ENCODE data around the gene PLEKHM3.
A peak's percentile ranks its signal among the peaks of the same experiment; 100 is the strongest.

Gene PLEKHM3

DNA sequence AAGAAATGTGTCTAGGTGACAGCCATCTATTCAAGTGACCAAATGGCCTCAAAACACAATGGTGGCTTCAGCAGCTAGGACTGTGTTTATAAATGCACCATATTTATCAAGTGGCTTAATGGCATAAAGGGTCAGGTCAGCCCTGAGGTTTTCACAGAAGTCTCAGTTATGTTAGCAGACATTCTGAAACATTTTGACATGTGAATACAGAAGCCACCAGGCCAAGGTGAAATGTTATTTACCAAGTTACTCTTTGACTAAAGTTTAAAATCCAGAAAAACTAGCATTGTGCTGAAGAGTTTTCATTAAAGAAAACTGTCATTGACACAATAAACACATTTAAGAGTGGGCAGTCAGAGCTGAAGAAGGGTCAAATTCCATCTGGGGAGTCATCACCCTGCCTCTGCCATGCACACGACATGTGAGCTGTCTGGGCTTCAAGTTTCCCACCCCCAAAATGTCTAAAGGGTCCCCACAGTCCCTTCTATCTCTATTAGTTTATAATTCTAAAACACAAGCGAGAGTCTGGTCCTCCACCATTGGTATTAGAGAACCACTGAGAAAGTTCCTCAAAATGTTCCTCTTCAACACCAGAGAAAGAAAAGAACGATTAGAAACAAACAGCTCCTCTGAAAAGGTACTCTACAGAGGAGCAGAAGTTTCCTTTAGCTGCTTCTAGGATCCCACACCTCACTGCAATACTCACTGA, 178.1 kb downstream of the PLEKHM3 start:
- peak in 1 of 2 donors; percentile 48 for DNase-seq

DNA sequence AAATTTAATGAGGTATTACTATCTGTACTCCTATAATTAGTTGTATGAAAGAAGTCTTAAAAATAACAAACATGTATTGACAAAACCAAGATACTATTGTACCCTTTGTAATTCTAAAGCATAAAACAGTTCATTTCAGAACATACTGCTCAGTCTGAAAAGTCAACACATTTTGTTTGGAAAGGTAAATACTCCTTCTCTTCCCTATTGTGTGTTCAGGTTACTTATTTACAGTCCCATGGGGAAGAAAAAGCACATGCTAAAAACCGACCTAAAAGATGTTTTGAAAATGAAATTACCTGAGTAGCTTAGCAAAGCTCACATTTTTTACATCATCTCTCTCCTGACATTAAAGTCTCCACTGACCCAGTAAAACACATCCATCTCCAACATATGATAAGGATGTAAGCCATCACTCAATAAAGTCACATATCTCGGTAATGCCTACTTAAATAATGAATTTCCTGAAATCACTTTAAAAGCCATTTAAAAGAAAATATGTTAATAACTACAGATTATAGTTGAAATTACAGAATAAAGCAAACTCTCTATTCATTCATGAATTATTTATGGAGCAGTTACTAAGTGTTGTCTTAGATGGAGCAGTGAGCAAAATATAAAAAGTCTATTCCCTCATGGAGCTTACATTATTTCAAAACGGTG, 180.0 kb downstream of the PLEKHM3 start:
- no peak for DNase-seq

DNA sequence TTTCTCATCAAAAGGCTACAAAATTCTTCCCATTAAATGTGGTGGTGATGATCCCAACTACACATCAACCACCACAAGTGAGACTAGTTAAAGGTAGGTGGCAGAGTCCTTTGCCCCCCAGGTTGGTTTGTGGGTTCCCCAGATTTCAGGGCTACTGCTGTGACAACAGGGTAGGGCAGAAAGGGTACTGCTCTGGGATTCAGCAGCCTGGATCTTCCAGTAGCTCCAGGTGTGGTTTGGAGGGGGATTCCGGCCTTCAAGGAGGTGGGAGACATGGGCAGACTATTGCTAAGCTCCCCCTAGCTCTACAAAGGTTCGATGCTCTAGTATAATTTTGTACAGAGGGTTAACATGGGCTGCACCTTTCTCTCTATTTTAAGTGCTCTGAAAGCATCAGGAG, 180.7 kb downstream of the PLEKHM3 start:
- no peak for DNase-seq

DNA sequence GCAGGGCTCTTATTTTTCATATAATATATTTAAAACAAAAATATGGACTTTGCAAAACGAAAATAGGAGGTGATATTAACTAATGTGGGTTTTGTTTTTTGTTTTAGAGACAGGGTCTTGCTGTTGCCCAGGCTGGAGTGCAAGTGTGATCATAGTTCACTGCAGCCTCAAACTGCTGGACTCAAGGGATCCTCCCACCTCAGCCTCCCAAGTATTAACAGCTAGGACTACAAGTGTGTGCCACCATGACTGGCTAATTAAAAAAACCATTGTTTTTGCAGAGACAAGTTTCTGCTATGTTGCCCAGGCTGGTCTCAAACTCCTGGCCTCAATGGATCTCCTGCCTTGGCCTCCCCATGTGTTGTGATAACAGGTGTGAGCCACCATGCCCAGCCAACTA, 185.2 kb downstream of the PLEKHM3 start:
- DNase-seq: no peak

DNA sequence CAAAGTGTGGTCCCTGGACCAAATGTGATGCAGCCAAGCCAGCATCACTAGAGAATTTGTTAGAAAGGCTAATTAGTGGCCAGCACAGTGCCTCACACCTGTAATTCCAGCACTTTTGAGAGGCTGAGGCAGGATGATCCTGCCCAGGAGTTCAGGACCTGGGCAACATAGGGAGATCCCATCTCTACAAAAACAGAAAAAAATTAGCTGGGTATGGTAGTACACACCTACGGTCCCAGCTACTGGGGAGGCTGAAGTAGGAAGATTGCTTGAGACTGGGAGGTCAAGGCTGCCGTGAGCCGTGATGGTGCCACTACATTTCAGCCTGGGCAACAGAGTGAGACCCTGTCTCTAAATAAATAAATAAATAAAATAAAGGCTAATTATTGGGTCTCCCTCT, 185.8 kb downstream of the PLEKHM3 start:
- no peak for DNase-seq

DNA sequence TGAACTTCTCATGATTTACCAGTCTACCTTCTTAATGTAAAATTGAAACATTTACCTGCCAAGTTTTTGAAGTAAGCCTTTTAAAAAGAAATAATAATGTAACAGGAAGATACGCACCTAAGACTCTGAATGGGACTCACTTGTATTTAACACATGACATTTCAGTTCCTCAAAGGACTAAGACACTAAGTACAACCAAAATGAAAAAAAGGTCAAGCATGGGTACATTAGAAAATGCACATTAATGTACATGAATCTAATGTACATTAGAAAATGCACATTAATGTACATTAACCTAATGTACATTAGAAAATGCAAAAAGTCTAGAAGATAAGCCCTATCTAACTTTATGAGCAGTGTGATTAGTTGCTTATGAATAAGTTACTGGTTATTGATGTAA, 186.3 kb downstream of the PLEKHM3 start:
- DNase-seq: no peak

DNA sequence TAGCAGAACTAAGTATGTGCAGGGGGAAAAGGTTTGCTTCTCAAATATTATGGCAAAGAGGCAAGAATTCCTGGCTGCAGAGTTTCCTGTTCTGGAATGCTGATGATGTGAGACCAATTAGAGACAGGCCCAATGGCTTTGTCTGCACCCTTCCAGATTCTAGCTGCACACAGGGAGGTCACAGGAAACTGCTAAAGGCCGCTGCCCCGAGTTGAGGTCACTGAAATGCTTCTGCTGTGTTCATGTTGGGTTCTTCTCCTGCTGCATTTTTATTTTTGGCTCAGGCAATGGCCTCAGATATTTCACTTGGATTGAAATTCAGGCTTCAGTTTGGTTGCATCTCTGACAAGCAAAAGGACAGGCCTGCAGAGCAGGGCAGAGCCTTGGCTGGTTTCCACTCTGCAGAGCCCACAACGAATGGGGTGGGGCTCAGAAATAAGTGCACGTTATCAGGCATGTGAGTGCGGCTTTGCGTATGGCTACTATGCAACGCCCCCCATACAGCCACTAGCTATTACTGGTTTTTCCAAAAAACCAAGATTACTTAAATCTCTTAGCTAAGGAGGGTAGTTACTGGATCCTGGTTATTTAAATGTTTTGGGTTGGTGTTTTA, 188.7 kb downstream of the PLEKHM3 start:
- no peak for DNase-seq

DNA sequence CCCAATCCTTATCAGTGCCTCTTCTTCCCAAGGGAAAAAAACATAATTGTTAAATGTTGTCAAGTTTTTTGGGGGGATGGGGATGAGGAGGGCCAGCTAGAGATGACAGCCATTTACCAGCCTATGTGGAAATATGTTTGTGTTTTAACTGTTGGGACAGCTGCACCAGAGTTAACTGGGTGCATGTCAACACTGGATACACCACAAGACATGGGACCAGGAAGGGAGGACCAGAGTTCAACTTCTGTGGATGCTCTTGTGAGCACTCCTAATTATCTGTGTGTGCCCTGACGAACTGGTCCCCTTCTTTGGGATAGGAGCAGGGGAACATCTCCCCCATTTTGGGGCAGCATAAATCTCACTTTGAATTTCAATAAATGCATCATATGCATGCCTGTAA, 189.5 kb downstream of the PLEKHM3 start:
- DNase-seq: no peak

DNA sequence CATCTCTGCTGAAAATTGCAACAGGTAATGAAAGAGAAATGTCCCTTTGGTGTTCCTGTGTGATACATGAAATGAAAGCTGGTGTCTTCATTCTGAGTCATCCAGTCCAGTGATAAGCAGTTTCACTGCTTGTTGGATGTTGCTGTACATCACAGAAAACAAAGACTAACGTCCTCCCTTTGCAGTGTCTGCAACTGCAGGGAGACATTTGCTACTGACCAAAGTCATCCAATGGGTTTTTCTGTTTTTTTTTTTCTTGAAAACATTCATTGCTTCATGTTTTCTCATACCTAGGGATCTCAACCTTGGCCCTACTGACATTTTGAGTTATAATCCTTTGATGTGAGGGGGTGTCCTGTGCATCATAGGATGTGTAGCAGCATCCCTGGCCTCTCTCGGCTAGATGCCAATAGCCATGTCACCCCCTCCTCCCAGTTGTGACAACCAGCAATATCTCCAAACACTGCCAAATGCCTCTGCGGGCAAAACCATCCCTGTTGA, 192.0 kb downstream of the PLEKHM3 start:
- DNase-seq: no peak

DNA sequence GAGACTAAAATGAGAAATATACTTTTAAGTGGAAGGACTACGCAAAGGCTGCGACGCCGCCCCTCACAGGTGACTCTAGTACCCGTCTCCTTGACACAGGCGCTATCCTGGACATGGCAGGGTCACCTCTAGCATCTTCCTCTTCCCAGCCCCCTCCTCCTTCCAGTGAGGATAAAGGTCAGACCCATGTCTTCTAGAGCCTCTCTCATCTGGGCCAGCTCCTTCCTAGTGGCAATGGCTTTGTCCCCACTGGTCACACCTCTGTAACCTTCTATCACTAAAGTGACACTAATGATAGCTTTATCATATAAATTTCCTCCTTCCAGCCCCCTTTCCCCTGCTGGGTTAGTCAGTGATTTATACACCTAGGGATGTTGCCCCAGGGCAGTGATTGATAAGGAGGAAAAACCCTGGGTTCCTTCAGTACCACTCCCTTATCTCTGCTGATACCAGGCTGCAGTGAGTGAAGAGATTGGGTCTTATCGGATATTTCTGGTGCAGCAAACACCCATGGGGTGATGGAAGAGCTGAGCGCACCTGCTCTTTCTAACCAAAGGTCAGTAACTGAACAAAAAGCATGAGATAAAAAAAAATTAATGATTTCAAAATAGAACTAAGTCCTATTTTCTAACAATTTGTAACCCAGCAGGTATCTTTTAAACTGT, 193.6 kb downstream of the PLEKHM3 start:
- DNase-seq: no peak

DNA sequence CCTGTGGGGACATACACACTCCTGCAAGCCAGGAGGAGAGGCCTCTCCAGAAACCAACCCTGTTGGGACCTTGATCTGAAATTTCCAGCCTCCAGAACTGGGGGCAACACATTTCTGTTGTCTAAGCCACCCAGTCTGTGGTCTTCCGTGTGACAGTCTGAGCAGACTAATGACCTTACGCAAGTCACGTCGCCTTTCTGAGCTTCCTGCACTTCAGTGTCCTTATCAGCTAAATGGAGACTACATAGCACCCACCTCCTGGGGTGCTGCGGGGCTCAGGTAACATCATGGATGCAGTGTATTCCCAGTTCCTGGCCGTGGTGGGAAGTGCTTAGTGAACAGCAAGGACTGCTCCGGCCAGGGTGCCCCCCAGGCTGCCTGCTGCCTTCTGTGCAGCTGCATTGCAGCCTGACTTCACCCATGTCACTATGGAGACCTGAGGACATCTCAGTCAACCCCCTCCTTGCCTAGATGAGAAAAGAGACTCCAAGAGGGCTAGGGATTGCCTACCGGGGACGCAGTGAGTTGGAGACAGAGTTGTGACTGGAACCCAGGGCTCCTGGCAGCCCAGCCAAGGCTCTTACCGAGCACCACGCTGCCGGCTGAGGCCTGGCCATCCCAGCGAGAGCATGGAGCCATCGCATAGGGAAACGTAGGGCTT, 194.4 kb downstream of the PLEKHM3 start:
- no peak for DNase-seq

DNA sequence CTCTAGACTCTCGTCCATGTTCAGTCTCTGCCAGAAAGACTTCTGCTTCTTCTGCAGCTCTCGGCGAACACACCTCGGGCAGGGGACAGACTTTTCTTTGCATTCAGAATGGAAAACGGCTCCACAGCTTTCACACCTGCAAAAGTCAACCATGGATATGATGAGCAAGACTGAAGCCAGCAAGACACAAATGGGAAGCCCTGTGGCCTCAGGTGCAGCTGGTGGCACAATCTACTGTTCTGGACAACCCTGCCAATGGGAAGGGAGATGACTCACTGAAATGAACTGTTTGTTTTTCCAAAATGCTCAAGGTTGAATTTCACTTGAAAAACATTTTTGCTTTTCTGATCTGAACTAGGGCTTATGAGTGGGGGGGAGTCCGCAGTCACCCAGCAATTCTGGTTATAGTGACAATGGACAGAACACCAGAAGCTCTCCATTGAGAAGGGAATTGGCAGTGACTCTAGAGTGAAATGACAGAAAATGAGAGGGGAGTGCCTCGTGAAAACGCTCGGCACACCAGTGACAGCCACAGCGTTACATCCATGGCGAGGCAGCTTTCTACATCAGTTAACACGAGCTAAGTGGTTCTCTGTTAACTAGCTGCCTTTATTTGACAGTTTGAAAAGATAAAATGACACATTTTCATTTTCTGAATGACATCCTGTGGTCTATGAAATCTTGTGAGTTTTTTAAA, 196.8 kb downstream of the PLEKHM3 start:
- DNase-seq: no peak

DNA sequence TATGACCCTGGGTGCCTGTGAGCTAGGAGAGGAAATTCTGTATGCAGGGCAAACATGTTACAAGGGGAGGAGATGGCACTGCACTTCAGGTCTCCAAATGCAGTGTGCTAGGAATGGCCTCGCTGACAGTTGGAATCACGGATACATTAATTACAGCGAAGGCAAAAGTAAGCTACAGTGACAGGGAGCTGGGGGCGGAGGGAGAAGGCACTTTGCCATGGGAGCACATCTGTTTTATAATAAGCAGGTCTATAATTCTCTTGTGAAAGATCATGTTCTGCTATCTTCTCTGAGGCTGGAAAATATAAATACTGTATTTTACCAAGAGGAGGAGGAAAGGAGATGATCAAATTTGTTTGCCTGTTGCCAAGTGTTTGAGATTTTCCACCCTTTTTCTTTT, 199.3 kb downstream of the PLEKHM3 start:
- no peak for DNase-seq

DNA sequence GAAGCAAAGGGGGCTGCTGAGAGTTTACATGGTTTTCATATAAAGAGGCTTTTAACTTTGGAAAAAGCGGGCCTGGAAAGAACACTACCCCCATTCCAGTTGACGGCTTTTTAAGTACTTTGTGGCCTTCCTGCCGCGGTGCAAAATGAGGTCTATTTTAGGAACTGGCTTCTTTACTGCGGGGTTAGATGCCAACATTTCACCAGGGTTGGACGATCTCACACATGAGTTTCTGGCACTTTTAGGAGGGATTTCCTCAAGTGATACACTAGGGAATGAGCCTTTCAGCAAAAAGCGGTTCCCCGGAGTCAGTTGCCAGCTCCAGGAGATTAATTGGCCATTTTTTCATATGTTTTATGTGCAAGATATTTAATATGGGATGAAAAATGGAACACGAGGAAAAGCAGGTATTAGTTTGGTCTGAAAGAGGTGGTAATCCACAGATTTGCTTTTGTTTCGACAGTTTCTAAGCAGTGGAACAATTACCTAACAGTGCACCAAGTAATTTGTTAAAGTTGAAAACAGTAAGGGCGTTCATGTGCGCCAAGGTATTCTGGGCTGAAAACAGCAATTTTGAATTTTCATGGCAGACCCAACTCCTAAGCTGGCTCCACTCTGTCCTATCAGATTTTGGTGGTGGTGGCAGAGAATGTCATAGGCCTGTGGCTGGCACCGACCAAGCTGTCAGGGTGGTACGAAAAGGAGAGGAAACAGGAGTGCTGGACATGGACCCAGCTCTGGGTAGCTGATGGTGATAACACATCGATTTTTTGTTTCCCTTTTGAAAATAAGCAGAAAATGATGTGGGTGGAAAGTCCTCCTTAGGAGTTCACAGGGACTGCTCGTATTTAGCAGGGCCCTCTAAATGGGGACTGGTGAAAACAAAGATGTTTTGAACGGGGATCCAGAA, 200.0 kb downstream of the PLEKHM3 start:
- no peak for DNase-seq

DNA sequence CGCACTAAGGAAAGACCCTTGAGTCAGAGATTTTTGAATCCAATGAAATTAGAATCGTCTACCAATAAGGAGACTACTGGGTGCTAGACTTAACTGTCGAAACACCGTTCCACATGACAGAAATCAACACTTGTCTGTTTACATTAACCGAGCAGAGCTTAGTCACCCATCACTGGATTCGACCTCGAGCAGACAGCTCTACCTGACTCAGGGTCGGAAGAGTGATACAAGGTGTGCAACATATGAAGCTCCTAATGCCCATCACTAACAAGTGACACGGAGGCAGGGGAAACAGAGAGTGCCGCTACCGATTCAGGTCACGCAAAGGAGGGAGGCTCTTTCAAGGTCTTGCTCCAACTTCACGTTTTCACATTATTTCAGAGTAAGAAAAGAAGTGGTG, 201.5 kb downstream of the PLEKHM3 start:
- DNase-seq: no peak

DNA sequence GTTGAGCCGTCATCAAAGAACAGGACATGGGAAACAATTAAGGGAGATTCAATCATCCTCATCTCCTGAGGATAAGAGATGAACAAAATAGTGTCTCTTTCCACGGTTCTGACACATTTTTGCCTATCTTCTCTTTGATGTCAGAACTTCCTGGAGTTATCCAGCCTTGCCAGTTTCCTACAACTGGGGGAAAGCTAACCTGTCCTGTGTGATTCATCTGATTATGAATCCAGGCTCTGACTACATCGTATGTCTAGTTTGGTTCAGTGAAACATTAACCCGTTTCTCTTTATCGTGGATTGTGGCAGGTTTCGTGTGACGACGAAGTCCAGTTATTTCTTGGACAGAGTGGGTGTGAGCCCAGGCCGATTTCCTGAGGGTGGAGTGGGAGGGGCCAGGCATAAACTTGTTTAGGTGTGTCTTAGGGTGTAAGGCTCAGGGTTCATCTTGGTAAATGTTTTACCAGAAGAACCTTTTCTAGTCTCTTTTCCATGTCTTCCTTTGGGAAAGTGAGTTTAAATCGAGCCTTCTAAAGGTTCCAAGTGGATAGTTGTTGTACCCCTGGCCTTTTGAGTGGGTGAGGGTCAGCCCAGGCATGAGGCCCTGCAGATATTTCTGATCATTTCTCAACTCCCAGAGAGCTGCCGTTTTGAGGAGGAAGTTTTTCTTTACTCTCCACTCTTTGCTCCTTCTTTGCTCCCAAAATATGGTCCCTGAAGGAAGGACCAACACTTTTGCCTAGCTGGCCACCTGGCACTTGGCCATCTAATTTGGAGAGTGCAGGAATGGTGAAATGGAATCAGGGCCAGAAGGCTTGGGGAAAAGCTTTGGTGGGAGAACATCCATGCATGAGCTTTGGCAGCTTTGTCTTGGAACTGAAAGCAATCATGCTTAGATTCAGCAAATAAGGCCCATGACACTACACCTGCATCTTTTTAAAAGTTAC, 205.2 kb downstream of the PLEKHM3 start:
- DNase-seq: no peak

DNA sequence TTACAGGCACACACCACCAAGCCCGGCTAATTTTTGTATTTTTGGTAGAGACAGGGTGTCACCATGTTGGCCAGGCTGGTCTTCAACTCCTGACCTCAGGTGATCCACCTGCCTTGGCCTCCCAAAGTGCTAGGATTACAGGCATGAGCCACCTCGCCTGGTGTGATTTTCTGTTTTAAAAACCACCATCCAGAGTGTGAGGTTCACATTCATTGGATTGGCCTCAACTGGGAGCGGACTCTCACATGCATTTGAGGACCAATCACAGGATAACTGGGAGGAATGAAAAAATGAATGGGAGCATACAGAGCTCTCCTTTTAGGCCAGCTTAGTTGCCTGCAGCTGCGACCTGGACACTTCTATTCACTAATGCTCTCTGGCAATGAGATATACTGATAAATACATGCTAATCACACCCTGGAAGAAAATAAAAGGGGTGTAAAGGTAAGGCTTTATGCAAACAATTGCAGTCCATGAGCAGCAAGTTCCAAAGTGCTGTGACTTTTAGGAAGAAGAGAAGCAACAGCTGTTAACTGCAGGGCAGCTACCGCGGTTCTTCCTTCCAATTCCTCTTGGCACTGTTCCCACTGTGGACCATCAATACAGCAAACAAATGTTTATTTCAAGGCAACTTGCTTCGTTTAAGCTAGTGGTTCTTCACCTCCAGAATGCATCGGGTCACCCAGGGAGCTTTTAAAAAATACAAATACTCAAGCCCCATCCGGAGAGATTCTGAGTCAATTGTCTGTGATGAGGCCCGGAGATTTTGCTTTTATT, 206.1 kb downstream of the PLEKHM3 start:
- DNase-seq: no peak

DNA sequence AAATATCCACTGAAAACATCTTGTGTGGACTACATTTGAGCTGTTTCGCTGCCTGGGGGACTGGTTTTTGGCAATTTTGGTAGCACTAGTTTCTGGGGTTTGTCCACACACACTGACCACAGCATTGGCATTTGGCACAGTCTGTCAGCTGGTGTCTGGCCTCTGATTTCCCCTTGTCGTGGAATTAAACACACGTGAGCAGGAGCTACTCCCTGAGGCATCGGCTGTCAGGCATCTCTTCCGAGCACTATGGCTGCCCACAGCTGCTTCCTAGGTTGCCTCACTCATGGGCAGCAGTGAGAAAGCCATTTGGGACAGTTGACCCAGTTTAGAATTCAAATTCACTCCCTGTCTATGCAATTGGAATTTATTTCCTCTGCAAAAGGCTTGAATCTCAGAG, 208.8 kb downstream of the PLEKHM3 start:
- no peak for DNase-seq

DNA sequence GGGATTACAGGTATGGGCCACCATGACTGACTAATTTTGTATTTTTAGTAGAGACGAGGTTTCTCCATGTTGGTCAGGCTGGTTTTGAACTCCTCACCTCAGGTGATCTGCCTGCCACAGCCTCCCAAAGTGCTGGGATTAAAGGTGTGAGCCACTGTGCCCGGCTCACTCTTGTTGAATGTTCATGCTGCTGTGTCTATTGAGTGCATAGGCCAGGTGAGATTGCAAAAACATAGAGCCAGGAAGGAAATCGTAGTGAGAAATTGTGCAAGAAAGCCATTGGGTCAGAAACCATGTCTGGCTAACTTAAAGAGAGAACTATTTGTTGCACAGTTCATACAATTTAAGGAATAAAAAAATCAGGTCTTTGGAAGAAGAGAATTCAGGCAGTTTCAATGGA, 210.1 kb downstream of the PLEKHM3 start:
- DNase-seq: no peak
